HFF-Myc (cell line): ENCODE data around the gene NOP9.
"Not testable (repeated sequence)": the region's sequence is repeated elsewhere in the genome, so short reads cannot be mapped to it uniquely, and the experiment has no call there.

Experiments
- DNase-seq: peaks from one replicate; pipeline ENCODE4 v3.0.0-alpha.2; 2011; ENCODE audit warnings: low read depth; ENCODE audit errors: extremely low read depth
- H3K4me3 ChIP-seq: replicated peaks from 2 replicates; pipeline ENCODE4 v1.5.1; 2011; ENCODE audit warnings: low read depth, mild to moderate bottlenecking, control low read depth, low read length
- TF ChIP-seq, protein P1 (sequence below): IDR thresholded peaks from 2 replicates; pipeline ENCODE4 v1.5.1; 2012; ENCODE audit warnings: mild to moderate bottlenecking, low read depth, low read length, control low read depth; ENCODE audit errors: missing control alignments

NOP9 gene

DNA sequence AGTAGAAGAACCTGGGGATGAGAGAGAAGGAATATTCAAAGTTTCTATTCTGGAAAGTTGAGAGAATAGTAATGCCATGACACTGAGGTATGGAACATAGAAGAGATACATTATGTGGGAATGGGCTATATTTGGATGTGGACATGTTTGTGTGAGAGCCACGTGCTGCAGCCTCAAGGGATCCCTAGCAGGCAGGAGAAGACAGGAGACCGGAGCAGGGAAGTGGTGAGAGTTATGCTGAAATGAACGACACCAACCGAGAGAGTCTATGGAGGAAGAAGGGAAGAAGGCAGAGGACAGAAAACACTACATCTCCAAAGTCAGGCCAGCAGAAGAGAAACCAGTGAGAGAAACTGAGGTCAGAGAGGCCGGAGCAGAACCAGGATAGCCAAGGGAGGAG, 50.1 kb downstream of the NOP9 start:
- no peak for DNase-seq
- no peak overlapping the region for H3K4me3 ChIP-seq
- TF ChIP-seq, protein P1, sequence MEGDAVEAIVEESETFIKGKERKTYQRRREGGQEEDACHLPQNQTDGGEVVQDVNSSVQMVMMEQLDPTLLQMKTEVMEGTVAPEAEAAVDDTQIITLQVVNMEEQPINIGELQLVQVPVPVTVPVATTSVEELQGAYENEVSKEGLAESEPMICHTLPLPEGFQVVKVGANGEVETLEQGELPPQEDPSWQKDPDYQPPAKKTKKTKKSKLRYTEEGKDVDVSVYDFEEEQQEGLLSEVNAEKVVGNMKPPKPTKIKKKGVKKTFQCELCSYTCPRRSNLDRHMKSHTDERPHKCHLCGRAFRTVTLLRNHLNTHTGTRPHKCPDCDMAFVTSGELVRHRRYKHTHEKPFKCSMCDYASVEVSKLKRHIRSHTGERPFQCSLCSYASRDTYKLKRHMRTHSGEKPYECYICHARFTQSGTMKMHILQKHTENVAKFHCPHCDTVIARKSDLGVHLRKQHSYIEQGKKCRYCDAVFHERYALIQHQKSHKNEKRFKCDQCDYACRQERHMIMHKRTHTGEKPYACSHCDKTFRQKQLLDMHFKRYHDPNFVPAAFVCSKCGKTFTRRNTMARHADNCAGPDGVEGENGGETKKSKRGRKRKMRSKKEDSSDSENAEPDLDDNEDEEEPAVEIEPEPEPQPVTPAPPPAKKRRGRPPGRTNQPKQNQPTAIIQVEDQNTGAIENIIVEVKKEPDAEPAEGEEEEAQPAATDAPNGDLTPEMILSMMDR, result no peak

DNA sequence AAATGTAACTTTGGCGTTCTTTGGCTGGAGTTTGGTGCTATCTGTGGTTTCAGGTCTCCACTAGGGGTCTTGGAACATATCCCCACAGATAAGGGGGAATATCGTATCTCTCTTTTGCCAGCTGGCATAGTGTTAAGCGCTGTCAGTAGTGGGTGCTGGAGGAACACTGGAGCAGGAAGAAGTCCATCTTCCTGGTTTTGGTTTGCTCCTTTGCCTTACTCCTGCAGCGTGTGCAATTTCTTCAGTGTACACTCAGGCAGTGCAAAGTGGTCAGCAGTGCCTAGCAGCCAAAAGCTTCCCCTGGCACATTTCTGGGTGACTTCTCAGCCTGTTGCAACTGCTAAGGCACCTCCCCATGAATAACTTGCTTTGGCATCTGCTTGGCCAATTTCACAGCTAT, 51.9 kb downstream of the NOP9 start:
- TF ChIP-seq, protein P1, result no peak
- H3K4me3 ChIP-seq, result no peak overlapping the region
- no peak for DNase-seq

DNA sequence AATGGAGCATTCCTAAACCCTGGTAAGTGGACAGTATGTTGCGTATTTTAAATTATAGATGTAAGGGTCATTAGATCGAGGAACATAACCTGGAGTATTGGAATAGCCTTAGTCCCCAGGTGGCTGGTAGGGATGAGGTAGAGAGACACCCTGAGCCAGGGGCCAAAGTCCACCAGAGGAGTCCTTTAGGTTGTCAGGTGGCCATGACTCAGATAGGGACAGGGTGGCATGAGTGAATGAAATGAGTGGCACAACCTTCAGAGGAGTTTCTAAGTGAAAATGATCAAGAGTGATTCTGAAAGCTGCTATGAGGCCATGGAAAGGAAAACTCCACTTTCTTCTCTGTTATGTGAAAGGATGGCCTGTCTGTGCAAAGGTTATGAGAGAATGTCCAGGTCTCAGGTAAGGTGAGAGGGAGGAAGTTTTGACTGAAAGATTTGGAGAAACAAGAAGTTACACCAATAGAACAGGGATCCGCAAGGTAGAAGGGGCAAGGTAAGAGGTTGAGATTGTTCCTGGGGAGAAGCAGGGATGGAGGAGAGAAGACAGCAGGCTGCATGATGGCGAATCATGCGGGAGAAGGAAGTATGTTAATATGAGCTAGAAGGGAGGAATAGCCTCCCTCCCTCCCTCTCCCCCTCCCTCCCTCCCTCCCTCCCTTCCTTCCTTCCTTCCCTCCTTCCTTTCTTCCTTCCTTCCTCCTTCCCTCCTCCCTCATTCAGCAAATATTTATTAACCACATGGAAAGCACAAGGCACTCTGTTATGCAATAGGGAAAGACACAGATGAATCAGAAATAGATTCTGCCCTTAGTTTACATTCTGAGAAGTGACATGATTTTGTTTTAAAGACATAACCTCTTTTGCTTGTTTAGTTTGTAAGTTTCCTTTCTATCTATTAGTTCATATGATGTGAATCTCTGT, 54.2 kb downstream of the NOP9 start:
- no peak overlapping the region for H3K4me3 ChIP-seq
- DNase-seq, result peak; percentile 56
- TF ChIP-seq, protein P1, result no peak

DNA sequence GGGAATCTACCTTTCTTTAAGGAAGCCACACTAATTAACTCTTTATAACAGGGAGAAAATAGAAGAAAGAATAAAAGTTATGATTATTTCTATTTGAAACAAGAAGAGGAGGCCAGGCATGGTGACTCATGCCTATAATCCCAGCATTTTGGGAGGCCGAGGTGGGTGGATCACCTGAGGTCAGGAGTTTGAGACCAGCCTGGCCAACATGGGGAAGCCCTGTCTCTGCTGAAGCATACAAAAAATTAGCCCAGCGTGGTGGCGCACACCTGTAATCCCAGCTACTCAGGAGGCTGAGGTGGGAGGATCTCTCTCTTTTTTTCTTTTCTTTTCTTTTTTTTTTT, 54.8 kb downstream of the NOP9 start:
- H3K4me3 ChIP-seq, DNase-seq: not testable (repeated sequence)

DNA sequence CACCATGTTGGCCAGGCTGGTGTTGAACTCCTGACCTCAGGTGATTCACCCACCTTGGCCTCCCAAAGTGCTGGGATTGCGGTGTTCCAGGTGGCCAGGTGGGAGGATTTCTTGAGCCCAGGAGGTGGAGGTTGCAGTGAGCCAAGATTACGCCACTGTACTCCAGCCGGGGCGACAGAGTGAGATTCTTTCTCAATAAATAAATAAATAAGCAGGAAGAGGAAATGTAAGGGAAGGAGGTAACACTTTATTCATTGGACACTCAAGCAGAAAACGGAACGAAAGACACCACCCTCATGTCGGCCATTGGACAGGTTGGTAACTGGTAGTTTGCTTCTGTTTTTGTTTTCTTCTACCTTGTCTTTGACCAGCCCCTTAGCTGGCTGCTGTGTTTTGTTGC, 55.4 kb downstream of the NOP9 start:
- DNase-seq, result no peak
- TF ChIP-seq, protein P1, result no peak

DNA sequence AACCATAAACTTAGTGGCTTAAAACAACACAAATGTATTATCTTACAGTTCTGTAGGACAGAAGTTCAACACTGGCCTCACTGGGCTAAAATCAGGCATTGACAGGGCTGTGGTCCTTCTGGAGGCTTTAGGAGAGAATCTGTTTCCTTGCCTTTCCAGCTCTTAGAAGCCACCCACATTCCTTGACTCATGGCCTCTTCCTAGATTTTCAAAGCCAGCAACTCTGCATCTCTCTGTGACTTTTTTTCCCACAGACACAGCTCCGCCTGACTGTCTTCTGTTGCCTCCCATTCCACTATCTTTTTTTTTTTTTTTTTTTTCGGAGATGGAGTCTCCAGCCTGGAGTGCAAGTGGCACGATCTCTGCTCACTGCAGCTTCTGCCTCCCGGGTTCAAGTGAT, 56.6 kb downstream of the NOP9 start:
- no peak for DNase-seq
- TF ChIP-seq, protein P1, result no peak
- no peak overlapping the region for H3K4me3 ChIP-seq

More for the DNA sequence above, 55.4 kb downstream of the NOP9 start:
- no peak overlapping the region for H3K4me3 ChIP-seq
